ENCODE data around the gene LHFPL3. TPM values are rescaled to one million over a fixed set of nuclear protein-coding genes. Genes with fewer than 3 reads are reported as not detected.
A peak's percentile ranks its signal among the peaks of the same experiment; 100 is the strongest.
"Not testable (repeated sequence)": the region's sequence is repeated elsewhere in the genome, so short reads cannot be mapped to it uniquely, and the experiment has no call there.

The LHFPL3 gene
- total RNA-seq, 2 donors from 2014 or later: not detected

DNA sequence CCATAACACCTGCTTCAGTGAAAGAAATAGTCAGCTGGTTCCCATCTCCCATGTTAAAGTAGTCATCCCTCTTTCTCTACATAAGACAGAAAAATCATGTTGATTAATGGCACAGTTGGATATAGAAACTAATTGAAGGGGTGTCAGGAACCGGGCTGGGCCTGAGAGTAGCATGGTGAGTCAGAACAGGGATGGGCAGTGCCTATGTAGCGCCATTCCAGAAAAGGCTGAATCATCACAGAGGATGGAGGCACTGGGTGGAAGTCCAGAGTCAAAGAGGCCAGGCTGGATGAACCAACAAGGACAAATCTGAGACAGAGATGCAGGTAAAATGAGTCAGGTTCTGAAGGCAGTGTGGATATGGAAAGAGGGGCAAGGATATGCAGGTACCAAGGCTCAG lies 201.2 kb downstream of the LHFPL3 start:
- no peaks in the 10 kb centered on the region for H3K27me3 Mint-ChIP-seq (ENCODE audit: low read depth)
- H3K4me1 Mint-ChIP-seq (ENCODE audit: low read depth): no peaks in the 10 kb centered on the region
- H3K9me3 Mint-ChIP-seq: peaks cover 0 to 4% of the 10 kb centered on the region in 2 donors
- ATAC-seq (replicated peaks in 1 of 2) (no peak), DNase-seq (no peak)
- no peak overlapping the region for H3K4me3 Mint-ChIP-seq
- H3K36me3 Mint-ChIP-seq (ENCODE audit: insufficient read depth in 2 of 2): no peaks in the 10 kb centered on the region
- H3K27ac Mint-ChIP-seq: no peak overlapping the region

- Mint-ChIP-seq H3K4me1 (ENCODE audit: low read depth) (no peaks in the 10 kb centered on the region), H3K27ac (no peak overlapping the region), H3K27me3 (ENCODE audit: low read depth) (no peaks in the 10 kb centered on the region), H3K9me3 (peaks cover 0 to 2% of the 10 kb centered on the region in 2 donors), H3K36me3 (ENCODE audit: insufficient read depth in 2 of 2) (no peaks in the 10 kb centered on the region), H3K4me3 (no peak overlapping the region)
- DNase-seq (no peak), ATAC-seq (replicated peaks in 1 of 2) (no peak)
Observed at GRCh38 chr7:104530251-104530650, 201.8 kb downstream of the LHFPL3 start.

- Mint-ChIP-seq H3K4me3 (no peak overlapping the region), H3K27me3 (ENCODE audit: low read depth) (no peaks in the 10 kb centered on the region), H3K4me1 (ENCODE audit: low read depth) (no peaks in the 10 kb centered on the region), H3K36me3 (ENCODE audit: insufficient read depth in 2 of 2) (no peaks in the 10 kb centered on the region), H3K27ac (no peak overlapping the region), H3K9me3 (no peaks in the 10 kb centered on the region)
- DNase-seq: no peak
- ATAC-seq (replicated peaks in 1 of 2): no peak
Observed at GRCh38 chr7:104534149-104534548, 205.7 kb downstream of the LHFPL3 start.

DNA sequence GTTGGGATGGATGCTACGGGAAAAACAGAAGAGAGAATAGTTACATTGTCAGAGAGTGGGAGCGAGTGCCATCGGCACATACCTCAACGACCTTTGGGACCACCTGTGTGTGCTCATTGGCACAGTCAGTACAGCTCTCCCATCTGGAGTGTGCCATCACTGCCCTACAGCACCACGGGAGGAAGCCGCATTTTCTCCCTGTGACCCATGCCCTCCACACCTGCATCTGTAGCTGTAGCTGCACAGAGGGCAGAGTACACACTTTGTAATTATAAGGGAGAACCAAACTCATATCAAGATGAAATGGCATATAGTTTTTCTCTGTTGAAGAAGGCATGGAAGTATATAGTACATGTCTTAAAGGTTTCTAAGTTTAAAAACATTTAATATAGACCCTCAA lies 207.4 kb downstream of the LHFPL3 start:
- Mint-ChIP-seq H3K36me3 (ENCODE audit: insufficient read depth in 2 of 2) (no peaks in the 10 kb centered on the region), H3K27me3 (ENCODE audit: low read depth) (no peaks in the 10 kb centered on the region), H3K4me1 (ENCODE audit: low read depth) (no peaks in the 10 kb centered on the region), H3K27ac (no peak overlapping the region), H3K9me3 (no peaks in the 10 kb centered on the region), H3K4me3 (no peak overlapping the region)
- no peak for DNase-seq
- no peak for ATAC-seq (replicated peaks in 1 of 2)

- Mint-ChIP-seq H3K36me3 (ENCODE audit: insufficient read depth in 2 of 2) (no peaks in the 10 kb centered on the region), H3K27me3 (ENCODE audit: low read depth) (no peaks in the 10 kb centered on the region), H3K9me3 (no peaks in the 10 kb centered on the region), H3K4me1 (ENCODE audit: low read depth) (no peaks in the 10 kb centered on the region), H3K4me3 (no peak overlapping the region), H3K27ac (no peak overlapping the region)
- DNase-seq (no peak), ATAC-seq (replicated peaks in 1 of 2) (no peak)
Observed at GRCh38 chr7:104536956-104537355, 208.6 kb downstream of the LHFPL3 start.

GRCh38 chr7:104538152-104538551 lies 209.7 kb downstream of the LHFPL3 start:
- Mint-ChIP-seq H3K4me1 (ENCODE audit: low read depth) (no peaks in the 10 kb centered on the region), H3K36me3 (ENCODE audit: insufficient read depth in 2 of 2) (no peaks in the 10 kb centered on the region), H3K27me3 (ENCODE audit: low read depth) (no peaks in the 10 kb centered on the region), H3K4me3 (no peak overlapping the region), H3K27ac (no peak overlapping the region), H3K9me3 (no peaks in the 10 kb centered on the region)
- DNase-seq (no peak), ATAC-seq (replicated peaks in 1 of 2) (no peak)

DNA sequence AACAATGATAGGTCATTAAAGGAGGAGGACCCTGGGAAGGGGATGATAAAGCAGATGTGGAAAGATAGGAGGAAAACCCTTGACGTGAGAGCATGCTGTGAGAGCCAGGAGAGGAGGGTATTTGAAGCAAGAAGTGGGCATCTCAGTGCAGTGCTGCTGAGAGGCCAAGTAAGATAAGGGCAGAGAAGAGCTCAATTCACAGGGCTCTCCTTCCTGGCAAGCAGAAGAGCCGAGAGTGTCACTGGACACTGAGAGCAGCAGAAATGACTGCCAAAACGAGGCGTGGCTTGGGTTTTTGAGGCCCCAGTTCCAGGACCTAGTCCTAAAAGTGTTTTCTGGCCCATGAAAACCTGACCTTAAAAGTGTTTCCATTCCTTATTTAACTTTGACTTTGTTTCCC lies 213.5 kb downstream of the LHFPL3 start:
- H3K36me3 Mint-ChIP-seq (ENCODE audit: insufficient read depth in 2 of 2): no peaks in the 10 kb centered on the region

DNA sequence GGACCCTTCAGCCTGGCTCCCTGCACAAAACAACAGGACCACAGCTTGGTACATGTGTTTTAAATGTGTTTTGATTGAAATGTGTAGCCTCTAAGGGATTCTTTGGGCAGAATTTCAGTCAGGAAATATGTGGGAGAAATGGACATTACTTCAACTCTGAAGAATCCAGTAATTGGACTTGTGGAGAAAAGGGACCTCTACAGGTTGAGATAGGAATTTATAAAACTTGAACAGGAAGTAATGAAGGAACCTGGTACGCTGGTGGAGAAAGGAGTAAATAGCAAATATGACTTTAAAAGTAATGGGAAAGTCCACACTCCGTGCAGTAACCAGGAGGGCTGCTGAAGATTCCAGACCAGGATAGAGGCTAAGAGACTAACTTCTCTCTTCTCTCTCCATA lies 220.5 kb downstream of the LHFPL3 start:
- Mint-ChIP-seq H3K27me3 (ENCODE audit: low read depth) (no peaks in the 10 kb centered on the region), H3K9me3 (no peaks in the 10 kb centered on the region), H3K4me3 (no peak overlapping the region), H3K36me3 (ENCODE audit: insufficient read depth in 2 of 2) (no peaks in the 10 kb centered on the region), H3K27ac (no peak overlapping the region), H3K4me1 (ENCODE audit: low read depth) (no peaks in the 10 kb centered on the region)
- no peak for DNase-seq
- ATAC-seq (replicated peaks in 1 of 2): no peak

More for the DNA sequence above, 213.5 kb downstream of the LHFPL3 start:
- ATAC-seq (replicated peaks in 1 of 2) (no peak), DNase-seq (no peak)
- H3K27me3 Mint-ChIP-seq (ENCODE audit: low read depth): no peaks in the 10 kb centered on the region
- no peak overlapping the region for H3K4me3 Mint-ChIP-seq
- no peaks in the 10 kb centered on the region for H3K9me3 Mint-ChIP-seq
- H3K27ac Mint-ChIP-seq: no peak overlapping the region
- no peaks in the 10 kb centered on the region for H3K4me1 Mint-ChIP-seq (ENCODE audit: low read depth)

- no peak for ATAC-seq (replicated peaks in 1 of 2)
- DNase-seq: no peak
- Mint-ChIP-seq H3K36me3 (ENCODE audit: insufficient read depth in 2 of 2) (no peaks in the 10 kb centered on the region), H3K27me3 (ENCODE audit: low read depth) (no peaks in the 10 kb centered on the region), H3K27ac (no peak overlapping the region), H3K4me1 (ENCODE audit: low read depth) (no peaks in the 10 kb centered on the region), H3K4me3 (no peak overlapping the region), H3K9me3 (peaks cover 3 to 7% of the 10 kb centered on the region in 2 donors)
Observed at GRCh38 chr7:104550362-104550761, 222.0 kb downstream of the LHFPL3 start.

GRCh38 chr7:104551226-104551625 lies 222.8 kb downstream of the LHFPL3 start:
- no peaks in the 10 kb centered on the region for H3K4me1 Mint-ChIP-seq (ENCODE audit: low read depth)
- H3K9me3 Mint-ChIP-seq: peaks cover 3 to 10% of the 10 kb centered on the region in 2 donors
- ATAC-seq (replicated peaks in 1 of 2) (no peak), DNase-seq (no peak)
- H3K27me3 Mint-ChIP-seq (ENCODE audit: low read depth): no peaks in the 10 kb centered on the region
- no peak overlapping the region for H3K4me3 Mint-ChIP-seq
- no peaks in the 10 kb centered on the region for H3K36me3 Mint-ChIP-seq (ENCODE audit: insufficient read depth in 2 of 2)
- no peak overlapping the region for H3K27ac Mint-ChIP-seq

DNA sequence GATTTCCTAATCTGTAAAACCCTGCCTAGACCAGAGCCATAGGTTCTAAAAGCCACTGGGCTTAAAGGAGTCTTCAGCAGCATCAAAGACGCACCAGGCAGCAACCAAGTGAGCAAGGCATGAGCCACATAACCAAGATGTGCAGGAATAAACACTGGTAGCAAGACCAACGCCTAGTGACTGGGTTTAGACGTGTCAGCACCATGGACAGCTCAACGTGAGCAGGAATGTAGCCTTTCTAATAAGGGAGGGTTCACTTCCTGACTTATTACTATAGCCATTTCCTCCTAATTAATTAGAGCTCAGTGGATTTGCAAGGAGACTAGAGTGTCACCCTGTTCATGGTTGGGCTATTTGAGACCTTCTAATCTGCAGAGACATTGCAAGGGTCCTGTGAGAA lies 223.7 kb downstream of the LHFPL3 start:
- ATAC-seq (replicated peaks in 1 of 2) (no peak), DNase-seq (peak; percentile 1 to 4)
- Mint-ChIP-seq H3K27ac (no peak overlapping the region), H3K9me3 (peaks cover 5 to 13% of the 10 kb centered on the region in 2 donors), H3K36me3 (ENCODE audit: insufficient read depth in 2 of 2) (peaks cover 0 to under 1% of the 10 kb centered on the region in 2 donors), H3K27me3 (ENCODE audit: low read depth) (no peaks in the 10 kb centered on the region), H3K4me1 (ENCODE audit: low read depth) (no peaks in the 10 kb centered on the region), H3K4me3 (no peak overlapping the region)

DNA sequence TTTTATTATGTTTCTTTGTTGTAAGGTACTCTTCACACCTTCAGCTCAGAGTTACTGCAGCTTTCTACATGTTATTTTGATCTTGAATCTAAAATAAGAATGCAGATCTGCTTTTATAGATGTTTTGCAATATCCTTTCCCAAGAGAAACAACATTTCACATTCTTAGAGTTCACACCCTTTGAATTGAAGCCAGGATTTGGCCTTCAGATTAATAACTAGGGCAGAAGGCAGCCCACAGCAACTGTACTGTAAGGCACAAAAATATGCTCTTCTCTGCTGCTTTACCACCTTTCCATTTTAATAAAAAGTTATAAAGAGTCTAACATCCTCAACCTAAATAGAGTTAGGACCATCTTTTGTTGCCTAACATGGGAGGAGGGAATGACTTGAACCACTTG lies 224.7 kb downstream of the LHFPL3 start:
- H3K27ac Mint-ChIP-seq: no peak overlapping the region
- no peaks in the 10 kb centered on the region for H3K4me1 Mint-ChIP-seq (ENCODE audit: low read depth)
- DNase-seq (no peak), ATAC-seq (replicated peaks in 1 of 2) (no peak)
- H3K27me3 Mint-ChIP-seq (ENCODE audit: low read depth): no peaks in the 10 kb centered on the region
- no peak overlapping the region for H3K4me3 Mint-ChIP-seq
- peaks cover 0 to 2% of the 10 kb centered on the region in 2 donors for H3K36me3 Mint-ChIP-seq (ENCODE audit: insufficient read depth in 2 of 2)
- H3K9me3 Mint-ChIP-seq: peaks cover 6 to 14% of the 10 kb centered on the region in 2 donors

DNA sequence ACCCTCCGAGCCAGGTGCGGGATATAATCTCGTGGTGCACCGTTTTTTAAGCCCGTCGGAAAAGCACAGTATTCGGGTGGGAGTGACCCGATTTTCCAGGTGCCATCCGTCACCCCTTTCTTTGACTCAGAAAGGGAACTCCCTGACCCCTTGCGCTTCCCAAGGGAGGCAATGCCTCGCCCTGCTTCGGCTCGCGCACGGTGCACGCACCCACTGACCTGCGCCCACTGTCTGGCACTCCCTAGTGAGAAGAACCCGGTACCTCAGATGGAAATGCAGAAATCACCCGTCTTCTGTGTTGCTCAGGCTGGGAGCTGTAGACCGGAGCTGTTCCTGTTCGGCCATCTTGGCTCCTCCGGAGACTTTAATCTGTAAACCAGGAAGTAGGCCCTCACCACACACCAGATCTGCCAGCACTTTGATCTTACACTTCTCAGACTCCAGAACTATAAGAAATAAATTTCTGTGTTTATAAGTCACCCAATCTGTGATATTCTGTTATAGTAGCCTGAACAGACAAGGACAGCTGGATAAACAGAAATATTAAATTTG lies 235.0 kb downstream of the LHFPL3 start:
- H3K4me1 Mint-ChIP-seq (ENCODE audit: low read depth); H3K27ac Mint-ChIP-seq; DNase-seq; ATAC-seq (replicated peaks in 1 of 2); H3K9me3 Mint-ChIP-seq; H3K27me3 Mint-ChIP-seq (ENCODE audit: low read depth); H3K4me3 Mint-ChIP-seq; H3K36me3 Mint-ChIP-seq (ENCODE audit: insufficient read depth in 2 of 2): not testable (repeated sequence)

DNA sequence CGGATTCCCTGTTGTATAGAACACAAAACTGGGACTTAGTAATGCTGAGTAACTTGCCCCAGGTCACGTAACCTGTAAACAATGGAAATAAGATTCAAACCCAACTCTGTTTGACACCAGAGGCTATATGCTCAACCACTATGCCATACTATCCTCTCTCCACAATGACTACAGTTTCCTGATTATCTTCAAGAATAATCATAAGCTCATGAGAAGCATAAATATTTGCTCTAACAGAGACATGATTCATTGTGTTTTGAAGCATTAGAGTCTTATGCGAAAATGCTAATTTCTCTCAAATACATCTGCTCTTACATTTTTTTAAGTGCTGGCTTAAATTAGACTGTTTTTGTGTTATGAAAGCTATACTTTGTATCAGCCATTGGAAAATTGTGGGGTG lies 241.3 kb downstream of the LHFPL3 start:
- Mint-ChIP-seq H3K9me3 (no peaks in the 10 kb centered on the region), H3K36me3 (ENCODE audit: insufficient read depth in 2 of 2) (no peaks in the 10 kb centered on the region), H3K27ac (no peak overlapping the region), H3K27me3 (ENCODE audit: low read depth) (peaks cover 6% of the 10 kb centered on the region), H3K4me3 (no peak overlapping the region), H3K4me1 (ENCODE audit: low read depth) (no peaks in the 10 kb centered on the region)
- no peak for ATAC-seq (replicated peaks in 1 of 2)
- no peak for DNase-seq
